Vagina (tissue), 2 donors: ENCODE data around the gene RNF135. TPM values are rescaled to one million over a fixed set of nuclear protein-coding genes. Genes with fewer than 3 reads are reported as not detected.

Experiments
- DNase-seq, 2 donors: peaks; one replicate each; pipeline ENCODE4 v3.0.0-alpha.2; 2017; ENCODE audit errors: extremely low spot score in 2 of 2
- H3K27ac ChIP-seq: fragments of 200-600 bp; sonication (generic); one replicate; pipeline ENCODE4 v1.5.1; 2019
- H3K27me3 ChIP-seq: fragments of 200-600 bp; sonication (generic); one replicate; pipeline ENCODE4 v1.5.1; 2019
- H3K36me3 ChIP-seq, 2 donors: fragments of 200-600 bp; sonication (generic); one replicate each; pipeline ENCODE4 v1.5.1; 2017 to 2019
- H3K4me1 ChIP-seq: fragments of 200-600 bp; sonication (generic); one replicate; pipeline ENCODE4 v1.5.1; 2019
- H3K4me3 ChIP-seq, 2 donors: fragments of 200-600 bp; sonication (generic); 1 replicate in 1 of 2; 2 replicates in 1 of 2; pipeline ENCODE4 v1.5.1; 2016 to 2019
- H3K9me3 ChIP-seq: fragments of 200-600 bp; sonication (generic); one replicate; pipeline ENCODE4 v1.5.1; 2019
- POLR2A ChIP-seq, 2 donors: fragments of 450-650 bp; IDR thresholded peaks; one replicate each; pipeline ENCODE4 v1.6.1; 2017; ENCODE audit warnings: antibody characterized with exemption in 2 of 2, mild to moderate bottlenecking in 2 of 2, moderate library complexity in 2 of 2
- POLR2AphosphoS5 ChIP-seq, 2 donors: sonication (generic); formaldehyde crosslinking; IDR thresholded peaks; one replicate each; pipeline ENCODE4 v1.9.0; 2017; ENCODE audit warnings: antibody characterized with exemption in 2 of 2, mild to moderate bottlenecking in 2 of 2, low read depth in 1 of 2; ENCODE audit not compliant: insufficient read depth in 1 of 2
- intact Hi-C: fragments of 100-400 bp; cut with DNase I; formaldehyde crosslinking; loops from one replicate; pipeline ENCODE4 v1.15.1; 2023
- total RNA-seq: library from RNA; depleted of rRNA; stranded (reverse); fragments of >200 nt; gene quantifications from one replicate; pipeline ENCODE4 v1.2.3, GENCODE V29; 2016
- TF ChIP-seq, protein P1 (sequence below), 3 experiments: fragments of 450-650 bp in 2 of 3; fragments of 200-600 bp in 1 of 3; sonication (generic) in 1 of 3; IDR thresholded peaks; one replicate each; pipeline ENCODE4 v1.5.1; 2017 to 2019; ENCODE audit warnings: antibody characterized with exemption in 3 of 3, mild to moderate bottlenecking in 2 of 3, moderate library complexity in 2 of 3

Gene RNF135
- total RNA-seq, 1 donor from 2014 or later = 21.1 TPM

DNA sequence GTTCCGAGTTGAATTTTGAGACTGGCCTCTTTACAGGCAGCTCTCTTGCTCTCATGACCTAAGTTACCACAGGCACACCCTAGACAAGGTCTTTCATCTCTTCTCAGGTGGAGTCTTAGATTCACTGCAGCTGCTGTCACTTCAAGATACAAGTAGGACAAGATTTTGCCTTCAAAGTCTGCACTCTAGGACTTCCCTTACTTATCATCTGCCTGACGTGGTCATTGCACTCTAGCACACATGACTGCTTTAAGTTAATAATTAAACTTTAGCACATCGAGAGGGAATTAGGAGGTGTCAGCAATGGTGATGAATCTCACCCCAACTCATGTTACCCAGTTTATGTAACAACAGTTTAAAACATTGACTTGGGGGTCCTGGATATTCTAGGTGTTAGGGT lies 25.6 kb downstream of the RNF135 start:
- intact Hi-C loops = no loop called here
- no peak for DNase-seq
- H3K4me1 ChIP-seq = no peaks in the 10 kb centered on the region
- H3K4me3 ChIP-seq = no peak overlapping the region
- no peaks in the 10 kb centered on the region for H3K27me3 ChIP-seq
- H3K36me3 ChIP-seq = peaks cover 0 to 40% of the 10 kb centered on the region in 2 donors
- no peak overlapping the region for H3K27ac ChIP-seq
- TF ChIP-seq, protein P1, sequence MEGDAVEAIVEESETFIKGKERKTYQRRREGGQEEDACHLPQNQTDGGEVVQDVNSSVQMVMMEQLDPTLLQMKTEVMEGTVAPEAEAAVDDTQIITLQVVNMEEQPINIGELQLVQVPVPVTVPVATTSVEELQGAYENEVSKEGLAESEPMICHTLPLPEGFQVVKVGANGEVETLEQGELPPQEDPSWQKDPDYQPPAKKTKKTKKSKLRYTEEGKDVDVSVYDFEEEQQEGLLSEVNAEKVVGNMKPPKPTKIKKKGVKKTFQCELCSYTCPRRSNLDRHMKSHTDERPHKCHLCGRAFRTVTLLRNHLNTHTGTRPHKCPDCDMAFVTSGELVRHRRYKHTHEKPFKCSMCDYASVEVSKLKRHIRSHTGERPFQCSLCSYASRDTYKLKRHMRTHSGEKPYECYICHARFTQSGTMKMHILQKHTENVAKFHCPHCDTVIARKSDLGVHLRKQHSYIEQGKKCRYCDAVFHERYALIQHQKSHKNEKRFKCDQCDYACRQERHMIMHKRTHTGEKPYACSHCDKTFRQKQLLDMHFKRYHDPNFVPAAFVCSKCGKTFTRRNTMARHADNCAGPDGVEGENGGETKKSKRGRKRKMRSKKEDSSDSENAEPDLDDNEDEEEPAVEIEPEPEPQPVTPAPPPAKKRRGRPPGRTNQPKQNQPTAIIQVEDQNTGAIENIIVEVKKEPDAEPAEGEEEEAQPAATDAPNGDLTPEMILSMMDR (IDR thresholded peaks at IDR 0.05) = no peak
- TF ChIP-seq POLR2AphosphoS5 (IDR thresholded peaks at IDR 0.05; ENCODE audit: insufficient read depth in 1 of 2, low read depth in 1 of 2) (no peak), POLR2A (IDR thresholded peaks at IDR 0.05) (no peak)
- no peaks in the 10 kb centered on the region for H3K9me3 ChIP-seq

DNA sequence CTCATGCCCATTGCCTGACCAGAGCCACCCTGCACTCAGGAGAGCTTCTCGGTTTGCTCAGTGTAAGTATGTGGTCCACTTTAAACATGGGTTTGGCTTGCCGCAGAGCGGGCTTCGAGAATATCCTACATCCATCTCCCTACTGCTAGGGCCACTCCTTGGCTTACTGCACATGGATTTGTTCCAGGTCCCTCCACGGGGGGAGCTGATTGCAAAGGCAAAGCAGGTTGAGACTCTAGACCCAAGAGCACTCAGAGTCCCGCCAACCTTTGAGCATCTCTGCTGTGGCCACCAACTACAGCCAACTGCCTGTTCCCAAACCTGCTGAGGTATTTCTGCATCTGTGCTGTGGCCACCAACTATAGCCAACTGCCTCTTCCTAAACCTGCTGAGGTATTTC lies 26.4 kb downstream of the RNF135 start:
- intact Hi-C loops = no loop called here
- no peaks in the 10 kb centered on the region for H3K27me3 ChIP-seq
- TF ChIP-seq, protein P1 (IDR thresholded peaks at IDR 0.05) = no peak
- no peak for TF ChIP-seq POLR2A (IDR thresholded peaks at IDR 0.05)
- no peak for TF ChIP-seq POLR2AphosphoS5 (IDR thresholded peaks at IDR 0.05; ENCODE audit: insufficient read depth in 1 of 2, low read depth in 1 of 2)
- H3K4me3 ChIP-seq = no peak overlapping the region
- H3K9me3 ChIP-seq = no peaks in the 10 kb centered on the region
- DNase-seq = no peak
- H3K4me1 ChIP-seq = no peaks in the 10 kb centered on the region
- H3K36me3 ChIP-seq = peaks cover 0 to 46% of the 10 kb centered on the region in 2 donors
- no peak overlapping the region for H3K27ac ChIP-seq

DNA sequence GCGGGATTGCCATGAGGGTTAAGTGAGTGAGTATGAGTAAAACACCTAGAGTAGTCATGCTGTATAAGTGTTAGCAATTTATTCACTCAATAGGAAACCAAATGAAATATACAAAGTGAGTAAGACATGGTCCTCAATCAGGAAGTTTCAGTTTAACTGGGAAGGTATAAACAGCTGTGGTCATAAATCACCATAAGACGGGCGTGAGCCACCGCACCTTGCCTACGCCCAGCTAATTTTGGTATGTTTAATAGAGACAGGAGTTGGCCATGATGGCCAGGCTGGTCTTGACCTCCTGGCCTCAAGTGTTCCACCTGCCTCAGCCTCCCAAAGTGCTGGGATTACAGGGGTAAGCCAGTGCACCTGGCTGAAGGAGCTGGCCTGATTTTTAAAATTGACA lies 27.0 kb downstream of the RNF135 start:
- Histone ChIP-seq H3K4me1 (no peaks in the 10 kb centered on the region), H3K27me3 (no peaks in the 10 kb centered on the region), H3K4me3 (no peak overlapping the region), H3K27ac (no peak overlapping the region), H3K36me3 (peaks cover 0 to 51% of the 10 kb centered on the region in 2 donors), H3K9me3 (no peaks in the 10 kb centered on the region)
- intact Hi-C loops = no loop called here
- TF ChIP-seq, protein P1 (IDR thresholded peaks at IDR 0.05) = no peak
- no peak for TF ChIP-seq POLR2AphosphoS5 (IDR thresholded peaks at IDR 0.05; ENCODE audit: insufficient read depth in 1 of 2, low read depth in 1 of 2)
- no peak for TF ChIP-seq POLR2A (IDR thresholded peaks at IDR 0.05)
- DNase-seq = no peak

DNA sequence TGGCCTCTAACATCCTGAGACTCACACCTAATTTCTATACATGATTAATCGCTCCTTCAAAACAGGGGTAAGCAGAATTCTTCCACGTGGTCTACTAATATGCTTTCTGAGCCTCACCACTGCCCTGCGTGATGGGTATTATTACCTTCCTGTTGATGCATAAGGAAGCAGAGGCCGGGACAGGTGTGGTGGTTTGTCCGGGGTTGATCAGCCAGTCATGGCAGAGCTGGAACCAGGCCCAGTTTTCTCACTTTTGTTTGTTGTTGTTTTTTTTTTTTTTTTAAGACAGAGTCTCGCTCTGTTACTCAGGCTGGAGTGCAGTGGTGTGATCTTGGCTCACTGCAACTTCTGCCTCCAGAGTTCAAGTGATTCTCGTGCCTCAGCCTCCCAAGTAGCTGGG lies 31.2 kb downstream of the RNF135 start:
- peaks cover 0 to 42% of the 10 kb centered on the region in 2 donors for H3K36me3 ChIP-seq
- no peak for DNase-seq
- intact Hi-C loops = no loop called here

DNA sequence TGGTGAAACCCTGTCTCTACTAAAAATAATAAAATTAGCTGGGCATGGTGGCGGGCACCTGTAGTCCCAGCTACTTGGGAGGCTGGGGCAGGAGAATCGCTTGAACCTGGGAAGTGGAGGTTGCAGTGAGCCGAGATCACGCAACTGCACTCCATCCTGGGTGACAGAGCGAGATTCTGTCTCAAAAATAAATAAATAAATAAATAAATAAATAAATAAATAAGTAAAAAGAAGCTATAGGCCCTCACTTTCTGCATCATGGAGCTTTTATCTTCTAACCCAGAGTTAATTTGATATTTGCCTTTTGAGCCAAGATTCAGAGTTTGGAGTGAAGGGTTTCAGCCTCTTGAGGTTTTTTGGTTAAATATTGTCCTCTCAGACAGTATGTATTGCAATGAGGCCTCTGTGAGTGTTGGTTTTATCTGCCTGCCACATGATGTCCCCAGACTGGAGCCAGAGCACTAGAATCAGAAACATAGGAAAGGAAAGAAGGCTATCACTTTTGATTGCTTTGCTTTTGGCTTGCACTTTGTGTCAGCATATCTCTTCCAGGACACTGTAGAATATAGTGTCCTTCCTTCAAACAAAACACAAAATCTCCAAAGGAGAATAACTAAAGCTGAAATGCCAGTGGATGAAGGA lies 32.5 kb downstream of the RNF135 start:
- Histone ChIP-seq H3K4me1 (no peaks in the 10 kb centered on the region), H3K36me3 (peaks cover 0 to 34% of the 10 kb centered on the region in 2 donors), H3K4me3 (no peak overlapping the region), H3K27ac (no peak overlapping the region), H3K27me3 (no peaks in the 10 kb centered on the region), H3K9me3 (no peaks in the 10 kb centered on the region)
- intact Hi-C loops = no loop called here
- DNase-seq = no peak
- TF ChIP-seq POLR2A (IDR thresholded peaks at IDR 0.05) = no peak
- TF ChIP-seq, protein P1 (IDR thresholded peaks at IDR 0.05) = no peak
- no peak for TF ChIP-seq POLR2AphosphoS5 (IDR thresholded peaks at IDR 0.05; ENCODE audit: insufficient read depth in 1 of 2, low read depth in 1 of 2)

More for the DNA sequence above, 31.2 kb downstream of the RNF135 start:
- Histone ChIP-seq H3K27ac (no peak overlapping the region), H3K9me3 (no peaks in the 10 kb centered on the region), H3K4me1 (no peaks in the 10 kb centered on the region), H3K4me3 (no peak overlapping the region), H3K27me3 (no peaks in the 10 kb centered on the region)
- no peak for TF ChIP-seq POLR2A (IDR thresholded peaks at IDR 0.05)
- TF ChIP-seq, protein P1 (IDR thresholded peaks at IDR 0.05) = no peak
